ENCODE results near the gene CDCA4. TPM values are rescaled to one million over a fixed set of nuclear protein-coding genes. Genes with fewer than 3 reads are reported as not detected.

CDCA4 gene
- total RNA-seq, 4 donors from 2014 or later, result 5.7 to 8.5 (median 6.7) TPM

DNA sequence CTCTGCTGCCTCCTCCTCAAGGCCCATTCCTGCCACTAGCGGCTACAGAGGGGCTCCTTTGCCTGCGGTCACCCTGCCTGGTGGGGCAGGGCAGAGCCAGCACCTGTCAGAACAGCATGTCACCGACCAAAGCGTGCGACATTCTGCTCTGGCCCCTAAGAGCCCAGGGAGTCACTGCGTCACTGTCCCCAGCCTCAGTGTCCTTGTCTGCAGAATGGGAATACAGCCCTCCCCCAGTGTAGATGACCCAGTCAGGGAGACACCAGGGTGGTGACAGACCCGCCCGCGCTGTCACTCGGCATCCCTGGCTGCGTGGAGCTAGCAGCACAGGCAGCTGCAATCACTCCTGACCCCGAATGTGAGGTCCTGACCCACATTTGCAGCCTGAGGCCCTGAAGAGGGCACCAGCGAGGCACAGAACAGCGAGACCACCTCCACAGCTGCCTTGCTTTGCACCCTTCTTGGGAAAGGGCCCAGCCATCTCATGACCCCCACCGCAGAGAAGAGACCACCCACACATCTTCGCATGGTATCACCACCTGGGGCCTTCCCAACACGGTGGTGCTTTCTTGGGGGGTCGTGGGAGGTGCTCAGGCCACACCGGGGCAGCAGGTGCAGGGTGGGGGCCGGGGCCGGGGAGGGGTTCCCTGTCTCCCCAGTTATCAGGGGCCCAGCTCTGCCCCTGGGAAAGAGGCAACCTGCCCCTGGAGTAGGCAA, 45.2 kb downstream of the CDCA4 start:
- Histone ChIP-seq H3K27ac (peak overlapping the region in 1 of 4 donors; percentile 12), H3K27me3 (peaks cover 0 to 20% of the 10 kb centered on the region in 2 donors), H3K4me3 (no peak overlapping the region), H3K4me1 (peaks cover 0 to 78% (median 41%) of the 10 kb centered on the region in 4 donors), H3K9me3 (no peaks in the 10 kb centered on the region), H3K36me3 (no peaks in the 10 kb centered on the region)
- TF ChIP-seq EP300 (IDR thresholded peaks at IDR 0.05) (no peak), POLR2A (IDR thresholded peaks at IDR 0.05) (no peak)
- TF ChIP-seq, protein P1, sequence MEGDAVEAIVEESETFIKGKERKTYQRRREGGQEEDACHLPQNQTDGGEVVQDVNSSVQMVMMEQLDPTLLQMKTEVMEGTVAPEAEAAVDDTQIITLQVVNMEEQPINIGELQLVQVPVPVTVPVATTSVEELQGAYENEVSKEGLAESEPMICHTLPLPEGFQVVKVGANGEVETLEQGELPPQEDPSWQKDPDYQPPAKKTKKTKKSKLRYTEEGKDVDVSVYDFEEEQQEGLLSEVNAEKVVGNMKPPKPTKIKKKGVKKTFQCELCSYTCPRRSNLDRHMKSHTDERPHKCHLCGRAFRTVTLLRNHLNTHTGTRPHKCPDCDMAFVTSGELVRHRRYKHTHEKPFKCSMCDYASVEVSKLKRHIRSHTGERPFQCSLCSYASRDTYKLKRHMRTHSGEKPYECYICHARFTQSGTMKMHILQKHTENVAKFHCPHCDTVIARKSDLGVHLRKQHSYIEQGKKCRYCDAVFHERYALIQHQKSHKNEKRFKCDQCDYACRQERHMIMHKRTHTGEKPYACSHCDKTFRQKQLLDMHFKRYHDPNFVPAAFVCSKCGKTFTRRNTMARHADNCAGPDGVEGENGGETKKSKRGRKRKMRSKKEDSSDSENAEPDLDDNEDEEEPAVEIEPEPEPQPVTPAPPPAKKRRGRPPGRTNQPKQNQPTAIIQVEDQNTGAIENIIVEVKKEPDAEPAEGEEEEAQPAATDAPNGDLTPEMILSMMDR (IDR thresholded peaks at IDR 0.05), result no peak
- no peak for DNase-seq (ENCODE audit: low spot score in 2 of 2)
- 53 to 57% methylated on average over 14 to 18 of the region's 21 CpGs for WGBS, 2 donors

DNA sequence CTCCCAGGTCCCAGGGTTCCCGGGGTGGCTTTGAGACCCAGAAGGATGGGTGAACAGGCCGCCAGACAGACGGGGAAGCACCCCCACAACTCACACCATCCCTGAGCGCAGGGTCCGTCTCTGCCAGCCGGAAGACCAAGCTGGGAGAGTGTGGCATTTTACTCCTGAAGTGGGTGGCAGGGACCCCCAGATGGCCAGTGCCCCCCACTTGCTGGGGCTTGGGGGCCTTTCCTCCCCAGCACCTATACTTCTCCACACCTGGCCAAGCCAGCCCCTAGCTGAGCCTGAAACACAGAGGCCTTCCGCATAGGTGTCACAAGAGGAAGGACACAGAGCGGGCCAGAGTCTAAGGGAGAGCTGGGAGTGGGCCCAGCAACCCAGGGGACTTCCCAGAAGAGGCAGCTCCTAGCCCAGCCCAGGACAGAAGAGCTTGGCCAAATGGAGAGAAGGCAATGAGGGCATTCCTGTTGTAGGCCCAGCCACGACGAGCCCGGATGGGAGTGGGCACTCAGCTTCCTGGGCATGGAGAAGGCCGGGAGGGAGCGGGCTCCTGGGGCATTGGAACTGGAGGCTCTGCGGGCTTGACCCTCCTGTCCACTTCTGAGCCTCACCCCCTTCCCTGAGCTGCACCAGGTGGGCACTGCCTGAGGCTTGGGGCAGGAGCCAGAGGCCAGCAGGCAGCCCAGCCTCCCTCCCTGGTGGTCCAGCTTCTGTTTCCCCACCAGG, 46.1 kb downstream of the CDCA4 start:
- H3K9me3 ChIP-seq, result no peaks in the 10 kb centered on the region
- WGBS, 2 donors, result 87 to 93% methylated on average over 6 to 11 of the region's 14 CpGs
- H3K36me3 ChIP-seq, result no peaks in the 10 kb centered on the region
- no peak overlapping the region for H3K4me3 ChIP-seq
- H3K27ac ChIP-seq, result peak overlapping the region; percentile 30 to 94 (median 82)
- peaks cover 0 to 82% (median 41%) of the 10 kb centered on the region in 4 donors for H3K4me1 ChIP-seq
- peaks cover 0 to 20% of the 10 kb centered on the region in 2 donors for H3K27me3 ChIP-seq
- no peak for DNase-seq (ENCODE audit: low spot score in 2 of 2)
- no peak for TF ChIP-seq EP300 (IDR thresholded peaks at IDR 0.05)
- TF ChIP-seq, protein P1 (IDR thresholded peaks at IDR 0.05), result no peak
- TF ChIP-seq POLR2A (IDR thresholded peaks at IDR 0.05), result no peak

DNA sequence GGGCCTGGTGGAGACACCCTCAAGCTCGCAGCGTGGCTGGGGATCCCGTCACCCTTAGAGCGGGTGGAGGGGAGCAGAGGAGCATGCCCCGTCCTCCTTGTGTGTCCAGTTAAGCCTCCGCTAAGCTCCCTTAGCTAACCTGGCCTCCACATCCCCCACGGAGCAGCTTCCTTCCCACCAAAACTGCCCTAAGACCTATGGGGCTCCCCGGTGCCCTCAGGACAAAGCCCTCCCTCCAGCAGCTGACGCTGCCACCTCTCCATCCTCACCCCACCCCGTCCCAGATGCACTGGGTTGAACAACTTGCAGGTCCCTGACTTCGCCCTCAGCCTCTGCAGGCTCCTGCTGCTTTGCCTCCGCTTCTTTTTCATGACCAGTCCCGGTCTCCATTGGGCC, 46.7 kb downstream of the CDCA4 start:
- Histone ChIP-seq H3K4me1 (peaks cover 0 to 89% (median 41%) of the 10 kb centered on the region in 4 donors), H3K36me3 (no peaks in the 10 kb centered on the region), H3K9me3 (no peaks in the 10 kb centered on the region), H3K27me3 (peaks cover 0 to 20% of the 10 kb centered on the region in 2 donors), H3K27ac (peak overlapping the region; percentile 30 to 94 (median 82)), H3K4me3 (peak overlapping the region in 1 of 4 donors; percentile 15)
- DNase-seq (ENCODE audit: low spot score in 2 of 2), result no peak
- WGBS, 2 donors, result 67% methylated on average over 13 of the region's 13 CpGs
- no peak for TF ChIP-seq POLR2A (IDR thresholded peaks at IDR 0.05)
- TF ChIP-seq EP300 (IDR thresholded peaks at IDR 0.05), result no peak
- TF ChIP-seq, protein P1 (IDR thresholded peaks at IDR 0.05), result no peak

DNA sequence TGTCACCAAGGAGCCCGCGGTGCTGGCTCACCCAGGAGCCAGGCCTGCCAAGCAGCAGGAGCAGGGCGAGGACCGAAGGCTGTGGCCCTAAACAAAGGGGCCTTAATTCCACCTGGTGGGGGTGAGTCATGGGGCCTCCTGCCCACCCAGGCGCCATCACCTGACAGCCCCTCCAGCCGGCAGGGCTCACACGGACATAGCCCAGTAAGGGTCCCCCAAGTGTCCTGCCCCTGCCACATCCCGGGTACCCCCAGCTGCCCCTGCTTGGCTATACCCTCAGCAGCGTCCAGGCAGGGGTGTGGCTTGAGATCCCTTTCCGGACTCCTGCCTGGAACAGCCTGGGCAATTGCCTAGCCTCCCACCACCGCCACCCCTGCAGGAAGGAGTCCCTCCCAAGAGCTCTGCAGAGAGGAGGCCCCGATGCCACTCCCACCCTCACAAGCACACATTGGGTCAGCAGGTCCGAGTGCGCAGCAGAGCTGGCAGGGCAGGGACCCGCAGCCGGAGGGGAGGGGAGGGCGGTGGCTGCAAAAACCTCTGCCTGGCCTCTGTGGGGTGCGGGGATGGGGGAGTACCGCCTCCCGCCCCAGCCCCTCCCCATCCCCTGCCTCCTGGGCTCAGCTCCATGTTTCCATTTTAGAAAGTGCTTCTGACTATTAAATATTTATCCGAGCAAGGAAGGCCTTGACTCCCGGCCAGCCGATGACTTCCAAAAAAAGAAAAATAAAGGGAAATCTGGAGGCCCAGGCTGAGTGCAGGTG, 47.3 kb downstream of the CDCA4 start:
- no peaks in the 10 kb centered on the region for H3K9me3 ChIP-seq
- peak overlapping the region in 1 of 4 donors; percentile 15 for H3K4me3 ChIP-seq
- peak in 1 of 2 donors; percentile 45 for TF ChIP-seq EP300 (IDR thresholded peaks at IDR 0.05)
- no peak for TF ChIP-seq POLR2A (IDR thresholded peaks at IDR 0.05)
- H3K27ac ChIP-seq, result peak overlapping the region; percentile 71 to 94 (median 82)
- H3K27me3 ChIP-seq, result peaks cover 0 to 22% of the 10 kb centered on the region in 2 donors
- peaks cover 0 to 93% (median 38%) of the 10 kb centered on the region in 4 donors for H3K4me1 ChIP-seq
- 33 to 35% methylated on average over 15 of the region's 23 CpGs for WGBS, 2 donors
- DNase-seq (ENCODE audit: low spot score in 2 of 2), result no peak
- H3K36me3 ChIP-seq, result no peaks in the 10 kb centered on the region

DNA sequence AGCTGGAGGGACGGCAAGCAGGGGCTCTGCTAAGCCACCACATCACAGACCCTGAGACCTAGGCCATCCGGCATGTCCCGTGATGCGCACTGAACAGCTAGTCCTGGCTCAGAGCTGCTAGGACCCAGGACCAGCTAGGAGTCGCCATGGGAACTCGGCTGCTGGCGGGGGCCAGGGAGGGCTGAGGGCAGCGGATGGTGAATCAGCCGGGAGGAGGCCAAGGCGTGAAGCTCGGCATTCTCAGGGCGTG, 47.8 kb downstream of the CDCA4 start:
- 43 to 45% methylated on average over 10 to 12 of the region's 12 CpGs for WGBS, 2 donors
- DNase-seq (ENCODE audit: low spot score in 2 of 2), result peak; percentile 64
- no peaks in the 10 kb centered on the region for H3K36me3 ChIP-seq
- H3K4me1 ChIP-seq, result peaks cover 0 to 95% (median 39%) of the 10 kb centered on the region in 4 donors
- no peak overlapping the region for H3K4me3 ChIP-seq
- peak overlapping the region; percentile 71 to 94 (median 82) for H3K27ac ChIP-seq
- H3K9me3 ChIP-seq, result no peaks in the 10 kb centered on the region
- H3K27me3 ChIP-seq, result peaks cover 0 to 27% of the 10 kb centered on the region in 2 donors
- TF ChIP-seq EP300 (IDR thresholded peaks at IDR 0.05) (no peak), POLR2A (IDR thresholded peaks at IDR 0.05) (no peak)

All from tibial nerve (tissue), 4 donors.